ENCODE results near the gene MSH3.
"Not testable (repeated sequence)": the region's sequence is repeated elsewhere in the genome, so short reads cannot be mapped to it uniquely, and the experiment has no call there.

Gene MSH3

DNA sequence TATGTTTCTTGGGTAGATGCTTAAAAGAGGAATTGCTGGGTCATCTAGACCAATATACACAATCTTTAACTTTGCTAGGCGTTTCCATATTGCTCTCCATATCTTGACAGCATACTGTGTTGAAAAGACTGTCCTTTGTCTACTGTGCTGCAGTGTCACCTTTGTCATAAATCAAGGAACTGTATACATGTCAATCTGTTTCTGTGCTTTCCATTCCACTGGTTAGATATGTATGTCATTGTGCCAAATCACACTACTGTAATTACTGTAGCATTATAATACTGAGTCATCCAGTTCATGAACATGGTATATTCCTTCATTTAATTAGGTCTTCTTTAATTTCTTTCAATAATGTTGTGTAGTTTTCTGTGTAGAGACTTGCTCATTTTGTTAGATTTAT is 156.0 kb downstream of the MSH3 start:
- TF ChIP-seq, protein P1, sequence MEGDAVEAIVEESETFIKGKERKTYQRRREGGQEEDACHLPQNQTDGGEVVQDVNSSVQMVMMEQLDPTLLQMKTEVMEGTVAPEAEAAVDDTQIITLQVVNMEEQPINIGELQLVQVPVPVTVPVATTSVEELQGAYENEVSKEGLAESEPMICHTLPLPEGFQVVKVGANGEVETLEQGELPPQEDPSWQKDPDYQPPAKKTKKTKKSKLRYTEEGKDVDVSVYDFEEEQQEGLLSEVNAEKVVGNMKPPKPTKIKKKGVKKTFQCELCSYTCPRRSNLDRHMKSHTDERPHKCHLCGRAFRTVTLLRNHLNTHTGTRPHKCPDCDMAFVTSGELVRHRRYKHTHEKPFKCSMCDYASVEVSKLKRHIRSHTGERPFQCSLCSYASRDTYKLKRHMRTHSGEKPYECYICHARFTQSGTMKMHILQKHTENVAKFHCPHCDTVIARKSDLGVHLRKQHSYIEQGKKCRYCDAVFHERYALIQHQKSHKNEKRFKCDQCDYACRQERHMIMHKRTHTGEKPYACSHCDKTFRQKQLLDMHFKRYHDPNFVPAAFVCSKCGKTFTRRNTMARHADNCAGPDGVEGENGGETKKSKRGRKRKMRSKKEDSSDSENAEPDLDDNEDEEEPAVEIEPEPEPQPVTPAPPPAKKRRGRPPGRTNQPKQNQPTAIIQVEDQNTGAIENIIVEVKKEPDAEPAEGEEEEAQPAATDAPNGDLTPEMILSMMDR (IDR thresholded peaks at IDR 0.05), result no peak
- Mint-ChIP-seq H3K4me3 (no peak overlapping the region), H3K9me3 (no peaks in the 10 kb centered on the region), H3K4me1 (no peaks in the 10 kb centered on the region), H3K27me3 (ENCODE audit: low read depth, poor library complexity) (no peaks in the 10 kb centered on the region), H3K36me3 (ENCODE audit: low read depth) (peaks cover 20% of the 10 kb centered on the region), H3K27ac (no peak overlapping the region)
- DNase-seq, result no peak

DNA sequence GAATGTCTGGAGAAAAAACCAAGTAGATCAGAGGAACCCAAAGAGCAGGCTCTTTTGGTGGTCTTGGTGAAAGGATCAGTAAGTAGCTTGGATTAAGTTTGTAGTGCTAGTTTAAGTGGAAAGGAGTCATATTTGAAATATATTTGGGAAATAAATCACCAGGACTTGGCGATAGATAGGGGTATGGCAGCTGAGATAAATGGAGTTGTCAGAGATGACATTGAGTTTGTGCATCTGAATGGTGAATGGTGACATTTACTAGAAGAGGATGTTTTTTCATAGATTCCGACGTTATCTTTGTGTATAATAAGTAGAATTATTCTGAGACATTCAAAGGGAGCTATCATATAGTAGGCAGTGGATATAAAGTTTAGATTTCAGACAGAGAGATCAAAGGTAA is 162.1 kb downstream of the MSH3 start:
- Mint-ChIP-seq H3K27ac (no peak overlapping the region), H3K36me3 (ENCODE audit: low read depth) (peaks cover 55% of the 10 kb centered on the region), H3K4me3 (no peak overlapping the region), H3K4me1 (no peaks in the 10 kb centered on the region), H3K9me3 (no peaks in the 10 kb centered on the region), H3K27me3 (ENCODE audit: low read depth, poor library complexity) (no peaks in the 10 kb centered on the region)
- TF ChIP-seq, protein P1 (IDR thresholded peaks at IDR 0.05), result no peak
- no peak for DNase-seq

DNA sequence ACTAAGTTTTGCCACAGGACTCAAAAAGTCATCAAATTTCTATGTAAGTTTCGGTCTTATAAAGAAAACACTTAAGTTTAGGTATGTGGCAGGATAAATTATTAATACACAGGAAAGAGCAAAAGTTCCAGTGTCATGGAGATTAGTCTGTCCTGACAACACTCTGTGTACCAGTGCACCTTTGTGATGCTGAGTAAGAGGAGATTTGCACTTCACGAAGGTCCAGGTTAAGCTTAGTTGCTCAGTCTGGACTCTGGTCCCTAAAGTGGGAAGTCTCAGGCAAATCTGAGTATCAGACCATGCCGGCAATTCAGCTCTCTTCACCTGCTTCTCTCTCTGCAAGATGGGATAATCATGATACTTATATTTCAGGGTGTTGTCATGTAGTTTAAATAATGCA is 166.2 kb downstream of the MSH3 start:
- H3K27ac Mint-ChIP-seq, result no peak overlapping the region
- H3K9me3 Mint-ChIP-seq, result peaks cover 32% of the 10 kb centered on the region
- H3K4me3 Mint-ChIP-seq, result no peak overlapping the region
- H3K36me3 Mint-ChIP-seq (ENCODE audit: low read depth), result peaks cover 77% of the 10 kb centered on the region
- H3K4me1 Mint-ChIP-seq, result no peaks in the 10 kb centered on the region
- no peak for DNase-seq
- TF ChIP-seq, protein P1 (IDR thresholded peaks at IDR 0.05), result no peak
- no peaks in the 10 kb centered on the region for H3K27me3 Mint-ChIP-seq (ENCODE audit: low read depth, poor library complexity)

DNA sequence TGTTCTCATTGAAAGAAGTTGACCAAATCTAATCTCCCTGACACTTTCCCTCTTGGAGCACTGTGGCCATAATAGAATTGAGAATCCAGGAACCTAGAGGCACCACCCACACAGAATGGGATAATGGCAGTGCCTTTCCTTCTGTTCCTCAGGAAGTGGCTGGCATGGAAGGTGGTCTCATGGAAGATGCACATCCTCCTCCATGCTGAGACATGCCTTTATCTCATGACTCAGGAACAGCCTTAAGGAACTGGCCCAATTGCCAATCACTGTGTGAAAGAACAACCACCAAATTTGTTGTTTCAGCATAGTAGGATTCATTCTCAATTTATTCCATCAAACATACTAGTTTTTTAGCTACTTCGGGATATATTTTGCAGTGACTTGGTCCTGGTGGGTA is 168.2 kb downstream of the MSH3 start:
- DNase-seq, result no peak
- H3K4me1 Mint-ChIP-seq, result no peaks in the 10 kb centered on the region
- H3K27me3 Mint-ChIP-seq (ENCODE audit: low read depth, poor library complexity), result no peaks in the 10 kb centered on the region
- H3K4me3 Mint-ChIP-seq, result no peak overlapping the region
- no peak overlapping the region for H3K27ac Mint-ChIP-seq
- H3K9me3 Mint-ChIP-seq, result peaks cover 48% of the 10 kb centered on the region
- TF ChIP-seq, protein P1 (IDR thresholded peaks at IDR 0.05), result no peak
- H3K36me3 Mint-ChIP-seq (ENCODE audit: low read depth), result peaks cover 79% of the 10 kb centered on the region

DNA sequence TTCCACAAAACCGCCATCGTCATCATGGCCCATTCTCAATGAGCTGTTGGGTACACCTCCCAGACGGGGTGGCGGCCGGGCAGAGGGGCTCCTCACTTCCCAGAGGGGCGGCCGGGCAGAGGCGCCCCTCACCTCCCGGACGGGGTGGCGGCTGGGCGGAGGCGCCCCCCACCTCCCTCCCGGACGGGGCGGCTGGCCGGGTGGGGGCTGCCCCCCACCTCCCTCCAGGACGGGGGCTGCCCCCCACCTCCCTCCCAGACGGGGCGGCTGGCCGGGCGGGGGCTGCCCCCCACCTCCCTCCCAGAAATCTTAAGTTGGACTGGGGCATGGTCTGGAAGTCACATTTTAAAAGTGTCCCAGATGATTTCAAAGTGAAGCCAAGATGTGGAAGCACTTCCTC is 169.7 kb downstream of the MSH3 start:
- H3K27ac Mint-ChIP-seq, DNase-seq: not testable (repeated sequence)

DNA sequence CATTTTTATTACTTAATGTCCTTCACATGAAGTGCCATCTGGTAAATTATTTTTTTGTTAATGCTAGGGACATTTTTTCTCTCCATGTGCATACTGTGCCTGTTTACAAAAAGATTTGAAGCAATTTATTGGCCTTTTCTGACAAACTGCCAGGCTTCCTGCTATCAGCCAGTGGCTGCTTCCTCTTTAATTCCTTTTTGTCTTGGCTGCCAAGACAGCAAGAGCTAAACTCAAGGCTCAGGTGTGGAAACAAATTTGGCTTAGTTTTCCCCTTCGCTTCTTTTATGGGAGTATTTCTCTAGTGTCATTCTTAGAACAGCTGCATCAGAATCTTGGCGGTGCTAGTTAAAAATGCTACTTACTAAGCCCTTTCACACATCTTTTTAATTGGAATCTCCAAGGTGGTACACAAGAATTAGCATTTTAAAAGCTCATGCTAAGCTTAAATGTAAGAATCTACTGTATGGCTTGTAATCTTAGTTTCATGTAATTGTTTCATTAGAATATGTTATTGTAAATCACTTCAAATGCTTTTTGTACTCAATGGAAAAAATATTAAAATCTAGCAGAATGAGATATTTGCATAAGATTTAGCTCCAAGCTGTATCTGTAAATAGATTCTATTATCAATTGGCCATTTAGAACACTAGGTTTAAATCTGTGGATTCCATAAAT is 171.5 kb downstream of the MSH3 start:
- TF ChIP-seq, protein P1 (IDR thresholded peaks at IDR 0.05), result no peak
- no peak overlapping the region for H3K4me3 Mint-ChIP-seq
- no peak overlapping the region for H3K27ac Mint-ChIP-seq
- no peaks in the 10 kb centered on the region for H3K27me3 Mint-ChIP-seq (ENCODE audit: low read depth, poor library complexity)
- H3K9me3 Mint-ChIP-seq, result peaks cover 77% of the 10 kb centered on the region
- H3K36me3 Mint-ChIP-seq (ENCODE audit: low read depth), result peaks cover 93% of the 10 kb centered on the region
- H3K4me1 Mint-ChIP-seq, result no peaks in the 10 kb centered on the region
- no peak for DNase-seq

More for the DNA sequence above, 169.7 kb downstream of the MSH3 start:
- H3K36me3 Mint-ChIP-seq (ENCODE audit: low read depth), result peaks cover 82% of the 10 kb centered on the region
- peaks cover 63% of the 10 kb centered on the region for H3K9me3 Mint-ChIP-seq
- not testable (repeated sequence) for H3K27me3 Mint-ChIP-seq (ENCODE audit: low read depth, poor library complexity); H3K4me1 Mint-ChIP-seq; H3K4me3 Mint-ChIP-seq
